NCI-H1694 treated with DMSO at 0.1 percent for 48 hours (cell line): ENCODE measurements around the gene PLSCR4.

ENCODE experiments used
- DNase-seq: peaks from one replicate; lab custom pipeline; 2025; lab: John Stamatoyannopoulos, UW

Gene PLSCR4

DNA sequence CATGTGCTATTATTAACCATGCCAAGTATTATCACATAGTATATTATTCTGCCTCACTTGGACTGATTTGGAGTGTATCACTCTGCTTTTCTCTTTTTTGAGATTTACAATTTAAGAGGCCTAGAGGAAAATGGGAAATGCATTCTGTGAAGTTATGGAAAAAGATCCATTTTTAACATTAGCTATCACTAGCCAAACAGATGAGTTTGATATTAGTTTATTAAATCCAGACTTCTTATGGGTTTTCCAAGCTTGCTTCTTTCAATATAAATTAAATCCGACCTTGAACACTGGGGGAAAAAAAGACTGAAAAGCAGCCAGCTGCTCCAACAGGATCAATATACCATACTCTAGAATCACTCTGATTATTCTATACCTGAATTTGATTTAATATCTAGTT, 59.9 kb downstream of the PLSCR4 start:
- no peak for DNase-seq

DNA sequence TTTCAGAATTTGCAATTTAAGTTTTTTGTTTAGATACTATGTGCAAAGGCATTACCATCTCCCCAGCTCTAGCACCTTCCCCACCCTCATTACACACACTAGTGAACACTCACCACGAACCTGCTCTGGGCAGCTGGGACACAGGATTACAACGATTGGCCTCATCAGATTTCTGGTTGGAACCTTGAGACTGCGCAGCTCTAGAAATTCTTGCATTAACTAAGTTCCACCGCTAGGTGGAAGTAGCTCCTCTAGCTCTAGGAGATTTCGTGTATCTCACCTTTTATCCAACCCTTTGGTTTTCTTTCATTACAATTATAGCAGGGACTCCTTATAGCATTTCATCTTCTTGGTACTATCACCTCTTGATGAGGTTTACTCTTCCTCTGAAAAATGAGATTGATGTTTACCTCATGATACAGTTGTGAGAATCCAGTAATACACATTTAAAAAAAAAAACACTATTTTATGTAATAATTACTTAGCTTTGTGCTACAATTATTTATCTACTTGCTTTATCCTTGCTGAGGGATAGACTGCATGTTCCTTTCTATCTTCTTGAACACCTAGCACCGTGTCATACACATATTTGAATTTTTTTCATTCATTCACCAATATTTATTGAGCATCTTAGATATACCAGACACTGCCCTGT, 61.3 kb downstream of the PLSCR4 start:
- peak; percentile 74 for DNase-seq

DNA sequence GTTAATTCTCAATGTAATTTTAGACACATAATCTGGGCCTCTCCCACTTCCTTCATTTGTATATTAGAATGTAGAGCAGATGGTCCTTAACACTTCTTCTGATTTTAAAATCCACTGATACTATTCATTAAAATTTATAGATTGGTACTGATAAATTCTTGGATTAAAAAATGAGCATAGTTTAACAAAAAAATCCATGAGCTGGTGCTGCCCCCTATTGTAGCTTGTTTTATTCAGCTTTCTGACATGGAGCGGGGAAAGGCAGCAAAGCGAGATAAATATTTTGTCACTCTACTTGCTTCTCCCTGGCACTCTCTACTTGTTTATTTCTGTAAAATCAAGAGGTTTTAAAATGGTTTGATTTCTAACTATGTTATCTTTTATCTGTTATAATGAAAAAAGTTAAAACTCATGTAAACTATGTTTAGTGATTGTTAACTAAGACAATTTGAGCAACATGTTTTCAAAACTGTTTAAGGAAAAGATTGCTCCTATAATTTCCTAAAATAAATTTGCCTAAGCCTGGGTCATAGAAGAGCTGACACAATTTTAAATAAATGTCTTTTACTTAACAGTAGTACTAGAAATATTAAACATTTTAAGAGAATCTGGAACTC, 63.5 kb downstream of the PLSCR4 start:
- DNase-seq: peak; percentile 31

- no peak for DNase-seq
Measured at GRCh38 chr3:146184241-146185015, 66.5 kb downstream of the PLSCR4 start.

- no peak for DNase-seq
Measured at GRCh38 chr3:146181216-146181615, 69.7 kb downstream of the PLSCR4 start.

GRCh38 chr3:146180376-146180775, 70.5 kb downstream of the PLSCR4 start:
- no peak for DNase-seq

GRCh38 chr3:146178006-146178689, 72.8 kb downstream of the PLSCR4 start:
- no peak for DNase-seq

DNA sequence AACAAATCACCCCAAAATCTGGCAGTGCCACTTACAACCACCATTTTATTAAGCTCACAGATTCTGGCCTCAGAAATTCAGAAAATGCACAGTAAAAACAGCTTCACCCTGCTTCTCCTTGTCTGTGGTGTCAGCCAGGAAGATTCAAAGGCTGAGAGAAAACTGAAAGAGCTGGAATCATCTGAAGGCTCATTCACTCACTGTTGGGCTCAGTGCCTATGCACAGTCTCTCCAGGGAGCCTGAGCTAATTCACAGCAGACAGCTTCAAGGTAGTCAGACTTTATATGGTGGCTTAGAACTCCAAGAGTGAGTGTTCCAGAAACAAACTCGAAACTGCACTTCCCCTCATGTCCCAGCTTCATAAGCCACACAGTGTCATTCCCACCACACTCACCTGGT, 73.4 kb downstream of the PLSCR4 start:
- no peak for DNase-seq

GRCh38 chr3:146177072-146177471, 73.8 kb downstream of the PLSCR4 start:
- DNase-seq: no peak

GRCh38 chr3:146172586-146172985, 78.3 kb downstream of the PLSCR4 start:
- DNase-seq: no peak

- no peak for DNase-seq
Measured at GRCh38 chr3:146170591-146170990, 80.3 kb downstream of the PLSCR4 start.

DNA sequence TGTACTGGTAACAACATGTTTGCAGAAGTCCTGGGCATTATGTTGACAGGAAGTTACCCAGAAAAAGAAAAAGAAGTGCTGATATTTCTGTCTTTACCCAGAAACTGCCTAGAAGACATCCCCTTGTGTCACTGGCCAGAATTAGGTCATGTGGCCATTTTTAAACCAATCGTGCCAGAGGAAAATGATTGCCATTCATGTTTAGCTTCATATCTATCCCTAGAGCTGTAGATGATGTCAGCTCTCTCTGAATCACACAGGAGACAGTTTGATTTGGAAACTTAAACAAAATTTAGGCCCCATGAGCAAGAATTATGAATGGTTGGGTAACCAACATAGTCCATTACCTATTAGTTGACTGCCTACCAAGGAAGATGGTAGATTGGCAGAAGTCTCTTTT, 81.0 kb downstream of the PLSCR4 start:
- no peak for DNase-seq

GRCh38 chr3:146166826-146167225, 84.1 kb downstream of the PLSCR4 start:
- DNase-seq: no peak

- no peak for DNase-seq
Measured at GRCh38 chr3:146166415-146166821, 84.5 kb downstream of the PLSCR4 start.

DNA sequence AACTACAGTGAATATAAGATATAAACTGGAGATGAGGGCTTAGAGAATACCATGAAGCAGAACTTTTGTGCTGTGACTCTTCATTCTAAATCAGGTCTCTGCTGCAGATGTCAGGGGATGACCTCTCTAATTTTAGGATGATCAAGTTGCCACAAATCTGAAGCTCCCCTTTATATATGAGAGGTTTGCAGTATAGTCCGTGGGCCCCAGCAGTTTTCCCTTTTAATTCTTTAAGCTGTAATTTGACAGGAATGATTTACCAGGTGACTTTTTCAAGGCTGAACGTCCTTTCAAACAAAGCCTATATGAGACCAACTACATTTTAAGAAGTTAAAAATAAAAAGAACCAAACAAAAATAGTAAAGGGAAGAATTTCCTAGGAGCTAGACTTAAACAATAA, 85.0 kb downstream of the PLSCR4 start:
- no peak for DNase-seq

GRCh38 chr3:146164971-146165769, 85.7 kb downstream of the PLSCR4 start:
- DNase-seq: no peak

GRCh38 chr3:146164506-146164905, 86.4 kb downstream of the PLSCR4 start:
- DNase-seq: no peak

DNA sequence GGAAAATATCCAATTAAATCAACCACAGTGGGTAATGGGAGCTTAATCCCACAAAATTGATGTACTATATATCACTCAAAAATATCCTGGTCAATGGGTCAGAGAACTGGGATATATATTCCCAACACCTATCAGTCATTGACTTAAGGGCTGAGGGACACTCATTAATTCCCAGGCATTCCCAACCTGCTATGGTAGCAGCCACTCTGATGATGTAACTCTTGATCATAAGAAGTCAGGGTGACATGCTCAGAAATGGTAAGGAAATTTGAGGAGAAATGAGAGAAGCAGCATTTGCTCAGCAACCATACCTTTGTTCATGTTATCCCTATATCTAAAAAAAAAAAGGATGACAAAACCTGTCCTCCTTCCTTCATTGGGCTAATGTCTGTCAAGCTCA, 86.8 kb downstream of the PLSCR4 start:
- DNase-seq: no peak

DNA sequence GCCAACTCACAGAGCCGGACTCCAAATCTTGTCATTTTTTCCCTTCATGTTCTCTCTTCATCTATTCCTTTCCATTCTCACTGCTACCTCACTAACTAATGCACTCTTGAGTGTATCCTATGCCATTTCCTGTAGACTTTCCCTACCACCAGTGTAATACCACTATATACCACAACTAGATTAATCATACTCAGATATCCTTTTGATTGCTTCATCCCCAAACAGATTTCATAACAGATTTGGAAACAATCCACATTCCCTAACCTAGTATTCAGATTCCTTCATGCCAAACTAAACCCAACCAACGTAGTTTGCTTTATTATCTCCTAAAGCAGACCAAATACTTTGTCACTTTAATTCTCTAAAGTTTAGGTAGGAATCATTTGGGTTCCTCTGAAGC, 87.3 kb downstream of the PLSCR4 start:
- no peak for DNase-seq

GRCh38 chr3:146162561-146162960, 88.3 kb downstream of the PLSCR4 start:
- no peak for DNase-seq

- no peak for DNase-seq
Measured at GRCh38 chr3:146161663-146162002, 89.3 kb downstream of the PLSCR4 start.
